Measurements from ENCODE around the gene HEXIM2. TPM values are rescaled to one million over a fixed set of nuclear protein-coding genes. Genes with fewer than 3 reads are reported as not detected.

The HEXIM2 gene
- total and polyA plus RNA-seq, 2 of the 13 experiments (the other 11 are each of a cell fraction or from before 2014, with no cell fraction given), result 27.1 to 32.4 TPM

- TF ChIP-seq, protein P1, sequence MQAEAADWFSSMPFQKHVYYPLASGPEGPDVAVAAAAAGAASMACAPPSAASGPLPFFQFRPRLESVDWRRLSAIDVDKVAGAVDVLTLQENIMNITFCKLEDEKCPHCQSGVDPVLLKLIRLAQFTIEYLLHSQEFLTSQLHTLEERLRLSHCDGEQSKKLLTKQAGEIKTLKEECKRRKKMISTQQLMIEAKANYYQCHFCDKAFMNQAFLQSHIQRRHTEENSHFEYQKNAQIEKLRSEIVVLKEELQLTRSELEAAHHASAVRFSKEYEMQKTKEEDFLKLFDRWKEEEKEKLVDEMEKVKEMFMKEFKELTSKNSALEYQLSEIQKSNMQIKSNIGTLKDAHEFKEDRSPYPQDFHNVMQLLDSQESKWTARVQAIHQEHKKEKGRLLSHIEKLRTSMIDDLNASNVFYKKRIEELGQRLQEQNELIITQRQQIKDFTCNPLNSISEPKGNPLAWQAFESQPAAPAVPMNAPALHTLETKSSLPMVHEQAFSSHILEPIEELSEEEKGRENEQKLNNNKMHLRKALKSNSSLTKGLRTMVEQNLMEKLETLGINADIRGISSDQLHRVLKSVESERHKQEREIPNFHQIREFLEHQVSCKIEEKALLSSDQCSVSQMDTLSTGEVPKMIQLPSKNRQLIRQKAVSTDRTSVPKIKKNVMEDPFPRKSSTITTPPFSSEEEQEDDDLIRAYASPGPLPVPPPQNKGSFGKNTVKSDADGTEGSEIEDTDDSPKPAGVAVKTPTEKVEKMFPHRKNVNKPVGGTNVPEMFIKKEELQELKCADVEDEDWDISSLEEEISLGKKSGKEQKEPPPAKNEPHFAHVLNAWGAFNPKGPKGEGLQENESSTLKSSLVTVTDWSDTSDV (CRISPR knock-in tag; IDR thresholded peaks at IDR 0.05), result no peak
- TF ChIP-seq NRL (CRISPR knock-in tag; IDR thresholded peaks at IDR 0.05; ENCODE audit: borderline replicate concordance) (no peak), RFX1 (IDR thresholded peaks at IDR 0.05) (no peak), ZC3H13 (CRISPR knock-in tag; IDR thresholded peaks at IDR 0.05) (0 out of 2 replicates have a peak, but pooled peaks have one; percentile 15), SNRNP70 (IDR thresholded peaks at IDR 0.05; ENCODE audit: low read depth, low read length) (no peak), FOXA1 (IDR thresholded peaks at IDR 0.05) (no peak), FOXA1 (CRISPR knock-in tag; IDR thresholded peaks at IDR 0.05) (no peak), IRF9 (CRISPR knock-in tag; IDR thresholded peaks at IDR 0.05; ENCODE audit: borderline replicate concordance) (no peak), ATM (IDR thresholded peaks at IDR 0.05; ENCODE audit: borderline replicate concordance) (no peak), ZNF790 (CRISPR knock-in tag; IDR thresholded peaks at IDR 0.05; ENCODE audit: borderline replicate concordance) (no peak), ZNF567 (CRISPR knock-in tag; IDR thresholded peaks at IDR 0.05; ENCODE audit: borderline replicate concordance) (no peak), POGZ (CRISPR knock-in tag; IDR thresholded peaks at IDR 0.05) (no peak), ZNF792 (CRISPR knock-in tag; IDR thresholded peaks at IDR 0.05) (no peak), PITX1 (CRISPR knock-in tag; IDR thresholded peaks at IDR 0.05) (no peak), ZNF234 (CRISPR knock-in tag; conservative IDR thresholded peaks at IDR 0.05) (no peak), HHEX (CRISPR knock-in tag; IDR thresholded peaks at IDR 0.05) (no peak), ZNF460 (CRISPR knock-in tag; IDR thresholded peaks at IDR 0.05; ENCODE audit: borderline replicate concordance) (no peak), ZNF430 (CRISPR knock-in tag; IDR thresholded peaks at IDR 0.05) (no peak), MTF1 (CRISPR knock-in tag; IDR thresholded peaks at IDR 0.05) (no peak)
- TF ChIP-seq, protein P2, sequence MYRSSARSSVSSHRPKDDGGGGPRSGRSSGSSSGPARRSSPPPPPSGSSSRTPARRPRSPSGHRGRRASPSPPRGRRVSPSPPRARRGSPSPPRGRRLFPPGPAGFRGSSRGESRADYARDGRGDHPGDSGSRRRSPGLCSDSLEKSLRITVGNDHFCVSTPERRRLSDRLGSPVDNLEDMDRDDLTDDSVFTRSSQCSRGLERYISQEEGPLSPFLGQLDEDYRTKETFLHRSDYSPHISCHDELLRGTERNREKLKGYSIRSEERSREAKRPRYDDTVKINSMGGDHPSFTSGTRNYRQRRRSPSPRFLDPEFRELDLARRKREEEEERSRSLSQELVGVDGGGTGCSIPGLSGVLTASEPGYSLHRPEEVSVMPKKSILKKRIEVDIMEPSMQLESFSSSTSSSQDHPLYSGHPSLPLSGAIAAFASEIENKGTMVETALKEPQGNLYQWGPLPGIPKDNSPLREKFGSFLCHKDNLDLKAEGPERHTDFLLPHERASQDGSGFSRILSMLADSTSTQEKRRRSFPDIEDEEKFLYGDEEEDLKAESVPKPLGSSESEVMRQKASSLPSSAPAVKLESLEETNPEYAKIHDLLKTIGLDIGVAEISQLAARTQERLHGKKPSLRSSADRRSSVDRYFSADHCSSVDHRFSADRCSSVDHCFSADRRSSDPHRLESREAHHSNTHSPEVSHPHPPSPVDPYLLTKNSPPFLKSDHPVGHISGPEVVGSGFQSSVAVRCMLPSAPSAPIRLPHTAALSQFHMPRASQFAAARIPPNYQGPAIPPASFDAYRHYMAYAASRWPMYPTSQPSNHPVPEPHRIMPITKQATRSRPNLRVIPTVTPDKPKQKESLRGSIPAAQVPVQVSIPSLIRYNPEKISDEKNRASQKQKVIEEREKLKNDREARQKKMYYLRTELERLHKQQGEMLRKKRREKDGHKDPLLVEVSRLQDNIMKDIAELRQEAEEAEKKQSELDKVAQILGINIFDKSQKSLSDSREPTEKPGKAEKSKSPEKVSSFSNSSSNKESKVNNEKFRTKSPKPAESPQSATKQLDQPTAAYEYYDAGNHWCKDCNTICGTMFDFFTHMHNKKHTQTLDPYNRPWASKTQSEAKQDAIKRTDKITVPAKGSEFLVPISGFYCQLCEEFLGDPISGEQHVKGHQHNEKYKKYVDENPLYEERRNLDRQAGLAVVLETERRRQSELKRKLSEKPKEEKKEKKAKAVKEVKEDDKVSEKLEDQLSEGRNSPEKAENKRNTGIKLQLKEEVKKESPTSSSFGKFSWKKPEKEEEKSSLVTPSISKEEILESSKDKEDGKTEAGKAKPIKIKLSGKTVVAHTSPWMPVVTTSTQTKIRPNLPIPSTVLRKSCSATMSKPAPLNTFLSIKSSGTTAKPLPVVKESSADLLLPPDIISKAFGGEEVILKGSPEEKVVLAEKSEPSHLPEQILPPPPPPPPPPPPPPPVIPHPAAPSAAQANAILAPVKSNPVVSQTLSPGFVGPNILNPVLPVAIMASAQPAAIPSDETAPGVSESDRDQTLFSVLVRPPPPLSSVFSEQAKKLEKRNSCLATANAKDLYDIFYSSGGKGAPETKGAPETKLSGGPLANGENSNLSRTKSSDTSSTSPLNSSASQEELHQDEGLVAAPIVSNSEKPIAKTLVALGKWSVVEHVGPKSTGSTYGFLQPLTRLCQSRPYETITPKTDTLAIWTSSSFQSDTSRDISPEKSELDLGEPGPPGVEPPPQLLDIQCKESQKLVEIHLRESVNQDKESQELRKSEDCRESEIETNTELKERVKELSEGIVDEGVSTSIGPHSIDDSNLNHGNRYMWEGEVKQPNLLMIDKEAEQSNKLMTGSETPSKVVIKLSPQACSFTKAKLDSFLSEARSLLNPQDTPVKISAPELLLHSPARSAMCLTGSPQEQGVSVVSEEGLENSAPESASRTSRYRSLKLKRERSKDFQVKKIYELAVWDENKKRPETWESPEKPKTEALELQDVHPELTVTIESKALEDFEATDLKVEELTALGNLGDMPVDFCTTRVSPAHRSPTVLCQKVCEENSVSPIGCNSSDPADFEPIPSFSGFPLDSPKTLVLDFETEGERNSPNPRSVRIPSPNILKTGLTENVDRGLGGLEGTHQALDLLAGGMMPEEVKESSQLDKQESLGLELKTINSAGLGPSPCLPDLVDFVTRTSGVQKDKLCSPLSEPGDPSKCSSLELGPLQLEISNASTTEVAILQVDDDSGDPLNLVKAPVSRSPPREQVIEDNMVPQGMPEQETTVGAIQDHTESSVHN (CRISPR knock-in tag; IDR thresholded peaks at IDR 0.05), result no peak
Observed at GRCh38 chr17:45168991-45169752, 7.5 kb downstream of the HEXIM2 start (continued).
